ENCODE results near the gene SLC29A1. TPM values are rescaled to one million over a fixed set of nuclear protein-coding genes. Genes with fewer than 3 reads are reported as not detected.

Gene SLC29A1
- total RNA-seq, 3 donors from 2014 or later, result 106 to 140 (median 110) TPM

- TF ChIP-seq POLR2A (IDR thresholded peaks at IDR 0.05) (no peak), POLR2AphosphoS5 (IDR thresholded peaks at IDR 0.05) (peak in 1 of 3 donors; percentile 44)
- no peak for DNase-seq (ENCODE audit: low spot score in 2 of 2)
- Histone ChIP-seq H3K4me3 (peak overlapping the region; percentile 74 to 90 (median 77)), H3K9me3 (no peaks in the 10 kb centered on the region), H3K27ac (peak overlapping the region; percentile 80 to 86), H3K36me3 (no peaks in the 10 kb centered on the region), H3K4me1 (peaks cover 15 to 20% of the 10 kb centered on the region in 2 donors), H3K27me3 (peaks cover 0 to 6% of the 10 kb centered on the region in 2 donors)
- intact Hi-C loops (cut with DNase I; ENCODE audit: low total_unique reads), result no loop called here
These were observed 42.4 kb downstream of the SLC29A1 start for GRCh38 chr6:44265722-44266233.

GRCh38 chr6:44266347-44266746 lies 43.0 kb downstream of the SLC29A1 start:
- Histone ChIP-seq H3K4me3 (no peak overlapping the region), H3K27me3 (peaks cover 0 to 6% of the 10 kb centered on the region in 2 donors), H3K36me3 (no peaks in the 10 kb centered on the region), H3K4me1 (peaks cover 15 to 20% of the 10 kb centered on the region in 2 donors), H3K27ac (no peak overlapping the region), H3K9me3 (no peaks in the 10 kb centered on the region)
- intact Hi-C loops (cut with DNase I; ENCODE audit: low total_unique reads), result no loop called here
- DNase-seq (ENCODE audit: low spot score in 2 of 2), result no peak
- TF ChIP-seq POLR2AphosphoS5 (IDR thresholded peaks at IDR 0.05), result no peak
- no peak for TF ChIP-seq POLR2A (IDR thresholded peaks at IDR 0.05)
- TF ChIP-seq, protein P1, sequence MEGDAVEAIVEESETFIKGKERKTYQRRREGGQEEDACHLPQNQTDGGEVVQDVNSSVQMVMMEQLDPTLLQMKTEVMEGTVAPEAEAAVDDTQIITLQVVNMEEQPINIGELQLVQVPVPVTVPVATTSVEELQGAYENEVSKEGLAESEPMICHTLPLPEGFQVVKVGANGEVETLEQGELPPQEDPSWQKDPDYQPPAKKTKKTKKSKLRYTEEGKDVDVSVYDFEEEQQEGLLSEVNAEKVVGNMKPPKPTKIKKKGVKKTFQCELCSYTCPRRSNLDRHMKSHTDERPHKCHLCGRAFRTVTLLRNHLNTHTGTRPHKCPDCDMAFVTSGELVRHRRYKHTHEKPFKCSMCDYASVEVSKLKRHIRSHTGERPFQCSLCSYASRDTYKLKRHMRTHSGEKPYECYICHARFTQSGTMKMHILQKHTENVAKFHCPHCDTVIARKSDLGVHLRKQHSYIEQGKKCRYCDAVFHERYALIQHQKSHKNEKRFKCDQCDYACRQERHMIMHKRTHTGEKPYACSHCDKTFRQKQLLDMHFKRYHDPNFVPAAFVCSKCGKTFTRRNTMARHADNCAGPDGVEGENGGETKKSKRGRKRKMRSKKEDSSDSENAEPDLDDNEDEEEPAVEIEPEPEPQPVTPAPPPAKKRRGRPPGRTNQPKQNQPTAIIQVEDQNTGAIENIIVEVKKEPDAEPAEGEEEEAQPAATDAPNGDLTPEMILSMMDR (IDR thresholded peaks at IDR 0.05), result no peak

- Histone ChIP-seq H3K4me3 (no peak overlapping the region), H3K27ac (no peak overlapping the region), H3K9me3 (no peaks in the 10 kb centered on the region), H3K4me1 (peaks cover 15 to 20% of the 10 kb centered on the region in 2 donors), H3K27me3 (peaks cover 5 to 6% of the 10 kb centered on the region in 2 donors), H3K36me3 (no peaks in the 10 kb centered on the region)
- no peak for DNase-seq (ENCODE audit: low spot score in 2 of 2)
- TF ChIP-seq POLR2AphosphoS5 (IDR thresholded peaks at IDR 0.05) (no peak), POLR2A (IDR thresholded peaks at IDR 0.05) (no peak)
- TF ChIP-seq, protein P1 (IDR thresholded peaks at IDR 0.05), result no peak
- intact Hi-C loops (cut with DNase I; ENCODE audit: low total_unique reads), result no loop called here
These were observed 43.9 kb downstream of the SLC29A1 start for GRCh38 chr6:44267252-44267651.

DNA sequence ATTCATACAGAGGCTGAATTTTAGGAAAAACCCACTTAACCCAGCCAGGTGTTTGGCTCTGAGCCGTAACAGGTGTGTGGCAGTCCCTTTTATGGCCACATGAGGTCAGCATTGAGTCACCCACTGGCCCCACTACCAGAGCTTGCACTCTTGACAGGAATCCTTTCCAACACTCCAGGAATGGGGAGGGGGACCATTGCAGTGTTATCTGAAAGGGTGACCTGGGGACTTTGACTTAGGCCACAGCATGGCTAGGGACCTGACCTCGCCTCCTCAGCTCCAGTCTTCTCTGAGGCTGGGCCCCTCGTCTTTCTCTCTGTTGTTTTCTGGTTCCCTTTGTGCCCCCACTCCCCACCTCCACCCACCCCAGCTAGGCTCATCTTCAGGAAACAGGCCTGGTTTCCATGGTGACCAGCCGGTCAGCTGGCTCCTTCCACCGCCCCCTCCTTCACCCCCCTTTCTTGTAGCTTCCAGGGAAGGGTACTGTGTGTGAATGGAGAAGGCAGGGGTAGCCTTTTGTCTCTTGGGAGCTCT lies 44.8 kb downstream of the SLC29A1 start:
- Histone ChIP-seq H3K27me3 (peaks cover 6 to 14% of the 10 kb centered on the region in 2 donors), H3K36me3 (no peaks in the 10 kb centered on the region), H3K4me3 (no peak overlapping the region), H3K4me1 (peaks cover 11 to 12% of the 10 kb centered on the region in 2 donors), H3K27ac (no peak overlapping the region), H3K9me3 (no peaks in the 10 kb centered on the region)
- intact Hi-C loops (cut with DNase I; ENCODE audit: low total_unique reads), result no loop called here
- DNase-seq (ENCODE audit: low spot score in 2 of 2), result peak in 1 of 2 donors; percentile 49
- TF ChIP-seq POLR2AphosphoS5 (IDR thresholded peaks at IDR 0.05), result no peak
- TF ChIP-seq, protein P1 (IDR thresholded peaks at IDR 0.05), result peak; percentile 71 to 83 (median 75)

- Histone ChIP-seq H3K36me3 (no peaks in the 10 kb centered on the region), H3K27me3 (peaks cover 6 to 20% of the 10 kb centered on the region in 2 donors)
- intact Hi-C loops (cut with DNase I; ENCODE audit: low total_unique reads), result no loop called here
These were observed 46.0 kb downstream of the SLC29A1 start for GRCh38 chr6:44269178-44269920.

More at GRCh38 chr6:44269178-44269920, 46.0 kb downstream of the SLC29A1 start:
- Histone ChIP-seq H3K4me1 (peaks cover 2 to 6% of the 10 kb centered on the region in 2 donors), H3K4me3 (no peak overlapping the region), H3K9me3 (no peaks in the 10 kb centered on the region), H3K27ac (no peak overlapping the region)
- DNase-seq (ENCODE audit: low spot score in 2 of 2), result no peak
- TF ChIP-seq POLR2A (IDR thresholded peaks at IDR 0.05) (no peak), POLR2AphosphoS5 (IDR thresholded peaks at IDR 0.05) (no peak)
- TF ChIP-seq, protein P1 (IDR thresholded peaks at IDR 0.05), result no peak

All from breast epithelium (tissue), 4 donors.